CD1c-positive myeloid dendritic cell (primary cell): ENCODE measurements around the gene GRIPAP1.

ENCODE experiments used
- DNase-seq: peaks from one replicate; pipeline ENCODE4 v3.0.0-alpha.2; 2016; ENCODE audit errors: extremely low spot score

GRIPAP1 gene

GRCh38 chrX:48958635-48959094 lies 43.4 kb downstream of the GRIPAP1 start:
- peak; percentile 12 for DNase-seq

DNA sequence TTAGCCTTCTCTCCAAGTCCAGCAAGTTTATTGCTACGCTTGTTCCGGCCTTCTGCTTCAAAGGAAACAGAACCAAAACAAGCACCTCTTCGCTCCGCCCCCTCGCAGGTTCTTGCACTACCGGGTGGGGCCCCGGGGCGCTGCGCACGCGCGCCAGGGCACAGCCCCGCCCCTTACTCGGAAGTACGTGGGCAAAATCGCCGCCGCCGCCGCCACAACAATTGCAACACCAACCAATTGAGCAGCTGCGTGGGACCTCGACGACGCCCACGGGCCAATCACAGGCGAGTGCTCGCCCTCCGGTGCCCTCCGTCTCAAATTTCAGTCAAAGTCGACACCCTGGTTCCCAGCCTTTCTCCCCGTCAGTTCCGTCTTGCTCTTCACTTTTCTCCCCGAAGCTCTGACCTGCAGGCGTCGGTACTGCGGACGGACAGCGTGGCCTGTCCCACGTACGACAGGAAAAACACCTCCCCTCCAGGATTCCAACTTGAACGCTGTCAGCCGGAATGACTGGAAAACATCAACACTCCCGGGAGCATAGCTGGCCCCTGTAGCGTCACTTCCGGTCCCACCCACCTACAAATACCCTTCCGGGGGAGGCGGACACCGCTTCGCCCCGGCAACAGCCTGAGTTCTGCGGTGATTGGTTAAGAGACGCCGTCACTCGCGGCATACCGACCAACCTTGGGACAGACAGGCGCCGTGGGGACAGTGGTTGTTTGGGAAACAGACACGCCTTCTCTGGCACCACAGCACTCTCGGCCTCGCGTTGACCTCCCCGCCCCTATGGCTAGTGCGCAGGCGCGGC lies 44.0 kb downstream of the GRIPAP1 start:
- peak; percentile 94 for DNase-seq

- peak; percentile 73 for DNase-seq
Observed at GRCh38 chrX:48957477-48957826, 44.6 kb downstream of the GRIPAP1 start, which contains the start of gene OTUD5. OTUD5 (minus strand) TSS chrX:48957607; CDS start chrX:48957570, 37 bp downstream.

- DNase-seq = peak; percentile 17
Observed at GRCh38 chrX:48956728-48957414, 45.2 kb downstream of the GRIPAP1 start.

DNA sequence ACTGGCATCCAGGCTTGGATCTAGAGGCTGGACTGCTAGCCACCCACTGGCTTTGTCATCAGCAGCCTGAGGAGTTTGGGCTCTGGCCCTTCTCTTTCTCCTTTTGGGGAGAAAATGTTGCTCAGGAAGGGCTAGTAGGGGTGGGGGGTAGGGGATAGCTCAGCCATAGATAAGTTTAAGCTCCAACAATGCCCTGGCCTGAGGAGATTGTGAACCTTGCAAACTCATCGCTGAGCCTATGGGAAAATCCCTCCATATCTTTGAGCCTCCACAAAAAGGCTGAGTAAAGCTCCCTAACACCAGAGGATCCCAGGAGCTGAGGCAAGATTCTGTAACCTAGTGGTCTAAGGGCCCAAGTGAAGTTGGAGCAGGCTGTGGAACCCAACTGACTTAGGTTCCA lies 53.5 kb downstream of the GRIPAP1 start:
- no peak for DNase-seq

DNA sequence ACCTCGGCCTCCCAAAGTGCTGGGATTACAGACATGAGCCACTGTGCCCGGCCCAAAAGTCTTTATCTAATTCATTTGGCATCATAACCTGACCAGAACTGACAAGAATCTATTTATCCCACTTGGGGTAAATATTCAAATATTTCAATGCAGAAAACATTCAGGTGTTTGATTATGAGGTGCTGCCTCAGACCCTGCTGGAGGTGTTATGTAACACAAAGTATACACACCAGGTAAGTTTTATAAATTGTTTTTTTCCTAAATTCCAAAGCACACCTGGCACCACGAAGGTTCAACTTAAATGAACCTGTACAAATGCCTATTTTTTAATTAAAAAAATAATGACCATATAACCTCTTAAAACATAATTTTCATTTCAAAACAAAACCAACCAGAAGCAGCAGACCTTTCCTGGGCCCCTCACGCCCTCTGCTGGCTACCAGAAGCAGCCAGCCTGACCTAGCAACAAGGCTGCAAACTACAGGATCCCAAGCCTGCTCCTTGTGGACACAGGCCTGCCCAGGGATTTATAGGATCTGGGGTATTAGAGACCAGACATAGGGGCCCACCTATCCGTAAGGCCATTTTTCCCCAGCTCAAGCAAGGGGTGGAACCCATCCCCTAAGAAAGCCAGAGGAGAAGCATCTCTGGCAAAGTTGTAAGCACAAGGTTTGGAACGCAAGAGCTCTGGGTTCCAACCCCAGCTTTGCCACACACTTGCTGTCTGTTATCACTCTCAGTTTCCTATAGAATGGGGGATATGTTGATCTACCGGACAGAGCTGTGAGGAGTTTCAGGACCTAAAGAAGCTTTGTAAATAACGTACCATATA lies 56.3 kb downstream of the GRIPAP1 start:
- DNase-seq = peak; percentile 46

DNA sequence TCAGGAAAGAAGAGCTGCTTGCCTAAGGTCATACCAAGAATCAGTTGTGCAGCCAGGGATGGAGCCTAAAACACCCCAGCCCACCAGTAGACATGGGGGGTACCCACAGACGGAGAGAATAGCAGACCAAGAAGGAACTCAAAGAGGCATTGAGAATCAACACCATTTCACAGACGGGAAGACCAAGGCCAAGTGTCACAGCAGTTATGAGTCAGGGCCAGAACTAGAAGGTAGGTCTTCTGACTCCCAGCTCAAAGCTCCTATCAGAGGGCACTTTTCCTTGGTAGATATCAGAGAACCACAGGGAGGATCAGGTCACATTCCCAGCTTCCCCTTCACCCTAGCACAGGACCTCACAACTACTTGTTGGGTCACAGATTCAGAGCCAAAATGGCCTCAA lies 59.2 kb downstream of the GRIPAP1 start:
- DNase-seq = no peak

DNA sequence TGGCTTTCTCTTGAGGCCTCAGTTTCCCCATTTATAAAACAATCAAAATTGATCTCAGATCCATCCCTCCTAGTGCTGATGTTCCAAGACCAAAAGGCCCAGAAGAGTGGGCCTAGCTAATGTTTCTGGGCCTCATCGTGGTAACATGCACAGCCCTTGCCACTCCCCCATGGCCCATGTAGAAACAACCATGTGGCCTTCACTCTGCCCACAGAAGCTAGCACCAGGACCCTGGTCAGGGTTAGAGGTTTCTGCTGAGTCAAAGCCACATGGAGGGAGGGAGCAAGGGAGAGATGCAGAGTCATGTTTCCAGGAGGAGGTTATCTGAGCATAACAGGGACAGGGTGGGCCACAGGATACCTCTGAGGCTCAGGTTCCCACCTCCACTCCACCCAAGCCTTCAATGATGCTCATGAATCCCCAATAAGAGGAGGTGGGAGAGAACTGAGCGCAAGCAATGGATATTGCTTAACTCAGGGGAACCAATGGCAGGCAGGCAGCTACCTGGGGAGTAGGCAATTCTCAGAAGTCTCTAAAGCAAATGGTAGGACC lies 61.6 kb downstream of the GRIPAP1 start:
- DNase-seq = no peak

GRCh38 chrX:48939524-48940228 lies 62.4 kb downstream of the GRIPAP1 start:
- no peak for DNase-seq

- no peak for DNase-seq
Observed at GRCh38 chrX:48938721-48939425, 63.2 kb downstream of the GRIPAP1 start.

DNA sequence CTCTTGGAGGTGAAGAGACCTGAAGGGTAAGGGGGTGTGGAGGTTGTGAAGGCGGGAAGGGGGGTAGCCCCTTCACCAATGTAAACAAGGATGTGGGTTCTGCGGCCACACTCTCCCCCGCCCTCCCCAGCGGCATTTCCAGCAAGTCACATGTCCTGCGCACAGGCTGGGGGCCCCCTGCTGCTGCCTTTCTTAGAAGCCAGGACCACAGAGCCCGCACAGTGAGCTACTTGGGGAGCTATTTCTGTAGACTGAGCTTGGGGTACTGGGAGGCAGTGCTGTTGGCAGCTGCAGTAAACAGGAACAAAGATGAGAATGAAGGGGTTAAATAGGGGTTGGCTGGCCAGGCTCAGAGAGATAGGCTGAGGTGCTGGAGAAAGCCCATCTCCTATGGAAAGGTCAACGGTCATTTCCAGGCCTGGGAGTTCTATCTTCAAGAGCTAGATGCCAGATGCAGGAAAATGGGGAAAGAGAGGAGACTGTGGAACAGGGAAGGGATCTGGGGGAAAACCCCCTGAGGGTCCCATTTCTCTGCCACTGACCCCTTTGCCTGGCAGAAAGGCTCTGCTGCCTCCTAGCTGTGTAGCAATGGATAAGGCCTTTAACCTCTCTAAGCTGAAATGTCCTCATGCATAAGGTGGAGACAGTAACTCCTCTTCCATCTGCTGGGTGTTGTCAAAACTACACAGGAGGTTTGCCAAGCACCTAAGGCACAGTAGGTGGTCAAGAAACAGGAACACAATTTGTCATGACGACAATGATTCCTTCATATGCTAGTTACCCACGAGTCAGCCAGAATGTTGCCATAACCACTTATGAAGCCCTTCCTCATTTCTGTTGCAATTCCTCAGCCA lies 64.8 kb downstream of the GRIPAP1 start:
- peak; percentile 80 for DNase-seq

DNA sequence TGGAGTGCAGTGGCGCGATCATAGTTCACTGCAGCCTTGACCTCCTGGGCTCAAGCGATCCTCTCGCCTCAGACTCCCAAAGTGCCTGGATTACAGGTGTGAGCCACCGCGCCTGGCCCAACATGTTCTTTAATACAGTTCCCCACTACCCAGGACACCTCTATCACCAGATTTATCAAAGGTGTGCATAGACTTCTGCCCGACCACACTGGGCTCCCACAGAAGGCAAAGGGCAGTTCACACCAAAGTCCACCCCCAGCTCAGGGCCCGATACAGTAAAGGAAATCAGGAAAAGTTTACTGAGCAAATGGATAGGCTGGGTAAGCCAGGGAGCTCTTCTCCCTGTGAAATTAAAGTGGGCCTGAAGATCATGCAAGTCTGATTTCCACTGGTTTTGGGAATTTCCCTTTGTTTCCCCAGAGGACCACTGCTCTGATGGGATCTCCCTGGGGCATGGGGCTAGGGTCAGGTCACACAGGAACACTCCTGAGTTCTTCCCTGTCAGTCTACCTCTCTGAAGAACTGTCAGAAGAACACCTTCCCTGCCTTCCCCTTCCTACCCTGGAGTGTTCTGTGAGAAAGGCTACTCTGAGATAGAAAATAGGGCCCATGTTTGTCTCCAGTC lies 65.5 kb downstream of the GRIPAP1 start:
- no peak for DNase-seq

DNA sequence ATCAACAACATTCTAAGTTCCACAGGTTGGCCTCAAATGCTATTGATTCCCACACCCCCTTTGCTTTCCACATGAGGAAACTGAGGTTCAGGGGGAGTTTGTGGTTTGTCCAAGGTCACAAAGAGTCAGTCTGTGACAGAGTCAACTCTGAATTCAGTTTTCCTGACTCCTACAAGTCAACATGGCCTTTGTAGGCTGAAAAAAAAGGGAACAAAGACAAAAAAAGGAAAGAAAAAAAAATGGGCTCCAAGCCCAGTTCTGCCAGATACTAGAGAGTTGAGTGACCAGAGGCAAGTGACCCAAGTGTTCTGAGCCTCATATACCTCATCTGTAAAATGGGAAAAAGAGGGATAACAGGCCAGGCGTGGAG lies 66.8 kb downstream of the GRIPAP1 start:
- DNase-seq = peak; percentile 44

GRCh38 chrX:48934581-48935300 lies 67.3 kb downstream of the GRIPAP1 start:
- peak; percentile 28 for DNase-seq

DNA sequence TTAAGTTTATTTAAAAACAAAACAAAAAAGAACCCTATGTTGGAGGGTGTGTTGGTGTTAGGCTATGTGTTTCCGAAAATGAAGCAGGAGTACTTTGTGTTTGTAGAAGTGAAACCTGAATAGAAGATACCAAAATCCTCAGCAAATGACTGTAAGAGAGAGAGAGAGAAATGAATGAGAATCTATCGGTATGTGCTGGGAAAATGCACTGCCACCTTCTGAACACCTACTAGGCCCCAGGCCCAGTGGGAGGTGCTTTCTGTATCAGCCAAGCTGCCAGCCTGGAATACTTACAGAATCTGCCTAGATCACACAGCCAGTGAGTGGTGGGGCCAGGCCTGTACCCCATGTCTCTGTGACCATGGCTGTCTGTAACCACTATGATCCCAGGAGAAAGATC lies 68.3 kb downstream of the GRIPAP1 start:
- DNase-seq = no peak

- no peak for DNase-seq
Observed at GRCh38 chrX:48927736-48928382, 74.2 kb downstream of the GRIPAP1 start.

- no peak for DNase-seq
Observed at GRCh38 chrX:48927123-48927522, 74.9 kb downstream of the GRIPAP1 start.

DNA sequence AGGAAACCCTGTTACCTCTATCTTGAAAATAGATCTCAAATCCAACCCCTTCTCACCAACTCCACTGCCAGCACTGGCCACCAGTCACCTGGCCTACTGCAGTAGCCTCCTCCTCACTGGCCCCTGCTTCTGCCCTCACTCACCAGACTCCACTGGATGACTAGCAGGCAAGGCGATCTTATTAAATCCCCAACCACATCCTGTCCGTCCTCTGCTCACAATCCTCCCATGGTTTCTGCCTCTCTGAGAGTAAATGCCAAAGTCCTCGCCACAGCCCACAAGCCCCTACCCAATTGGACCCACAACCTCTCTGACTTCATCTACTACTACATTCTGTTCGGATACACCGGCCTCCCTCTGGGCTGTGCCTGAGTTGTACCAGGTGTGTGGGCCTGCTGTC lies 77.8 kb downstream of the GRIPAP1 start:
- DNase-seq = no peak
